Right lobe of liver (tissue), 6 donors: ENCODE data around the gene KCNJ6. TPM values are rescaled to one million over a fixed set of nuclear protein-coding genes. Genes with fewer than 3 reads are reported as not detected.
A peak's percentile ranks its signal among the peaks of the same experiment; 100 is the strongest.

ENCODE experiments used
- ATAC-seq, 4 donors: fragments of 200-7000 bp; cut with Tn5 transposase; one replicate each; pipeline ENCODE4 v1.9.1; 2020; ENCODE audit warnings: mild to moderate bottlenecking in 4 of 4, moderate library complexity in 4 of 4
- DNase-seq, 3 donors: peaks; one replicate each; pipeline ENCODE4 v3.0.0-alpha.2; 2020
- H3K27ac ChIP-seq, 3 donors: fragments of 200-600 bp; one replicate each; pipeline ENCODE4 v1.8.0; 2022
- H3K27me3 ChIP-seq, 2 donors: fragments of 200-600 bp; one replicate each; pipeline ENCODE4 v1.8.0; 2022
- H3K36me3 ChIP-seq, 4 donors: fragments of 200-600 bp; sonication (generic) in 1 of 4; one replicate each; pipeline versions ENCODE4 v1.5.1 to v1.8.0; 2017 to 2022; ENCODE audit warnings: control low read depth in 1 of 4
- H3K4me1 ChIP-seq, 4 donors: fragments of 200-600 bp; sonication (generic) in 1 of 4; one replicate each; pipeline versions ENCODE4 v1.5.1 to v1.8.0; 2017 to 2022; ENCODE audit warnings: control low read depth in 1 of 4
- H3K4me3 ChIP-seq, 3 donors: fragments of 200-600 bp; one replicate each; pipeline ENCODE4 v1.8.0; 2022
- H3K9me3 ChIP-seq, 4 donors: fragments of 200-600 bp; sonication (generic) in 1 of 4; one replicate each; pipeline versions ENCODE4 v1.5.1 to v1.8.0; 2017 to 2022; ENCODE audit warnings: control low read depth in 1 of 4
- CTCF ChIP-seq, 4 donors: fragments of 200-600 bp in 3 of 4; fragments of 450-650 bp in 1 of 4; IDR thresholded peaks; one replicate each; pipeline versions ENCODE4 v1.5.1 to v1.8.0; 2016 to 2022; ENCODE audit warnings: antibody characterized with exemption in 4 of 4, mild to moderate bottlenecking in 2 of 4
- POLR2A ChIP-seq: fragments of 450-650 bp; IDR thresholded peaks from one replicate; pipeline ENCODE4 v1.6.1; 2017; ENCODE audit warnings: antibody characterized with exemption, mild to moderate bottlenecking
- WGBS: methylation state at CpG from one replicate; pipeline ENCODE4 v1.1.6; 2018; ENCODE audit warnings: low coverage, low lambda C conversion rate; ENCODE audit not compliant: insufficient coverage; ENCODE audit errors: missing lambda C conversion rate; 5-methylcytosine and 5-hydroxymethylcytosine counted together
- intact Hi-C, 2 donors: fragments of 100-400 bp; cut with DNase I; formaldehyde crosslinking; loops; one replicate each; pipeline versions ENCODE4 v1.11.2 to v1.14.1; 2022
- total RNA-seq, 6 experiments: library from RNA; depleted of rRNA in 2 of 6; stranded (reverse); fragments of >200 nt in 2 of 6; fragmentation: NEBNext Ultra II Directional in 3 of 6; extraction: Animal tissue kit (Norgen Biotek cat#: 25700) in 3 of 6; gene quantifications; one replicate each; pipeline versions ENCODE4 v1.1.0 to v1.2.4, GENCODE V29; 2016 to 2023
- donor health status: DM: no; HTN: yes; CAD: no.
- donor health status: DM: no; HTN: no; CAD: no.
- donor health status: DM: no; HTN: no; CAD: no.
- donor health status: DM: no; HTN: yes; CAD: no.
- donor health status: DM: no; HTN: yes; CAD: no.

Gene KCNJ6
- total RNA-seq, 6 experiments from 2014 or later = under 0.01 to 0.12 TPM; not detected in 4

- TF ChIP-seq POLR2A (no peak), CTCF (IDR thresholded peaks at IDR 0.05) (no peak)
- WGBS = 79% methylated on average over 9 of the region's 10 CpGs
- intact Hi-C loops = no loop called here
These were observed 41.1 kb downstream of the KCNJ6 start for GRCh38 chr21:37874904-37875780.

GRCh38 chr21:37874481-37874880, 41.8 kb downstream of the KCNJ6 start:
- intact Hi-C loops = no loop called here
- H3K27ac ChIP-seq = no peak overlapping the region
- no peaks in the 10 kb centered on the region for H3K4me1 ChIP-seq
- H3K27me3 ChIP-seq = no peaks in the 10 kb centered on the region
- DNase-seq (no peak), ATAC-seq (no peak)
- H3K4me3 ChIP-seq = no peak overlapping the region
- no peaks in the 10 kb centered on the region for H3K36me3 ChIP-seq
- no peaks in the 10 kb centered on the region for H3K9me3 ChIP-seq
- TF ChIP-seq CTCF (IDR thresholded peaks at IDR 0.05) (no peak), POLR2A (no peak)
- 48% methylated on average over 3 of the region's 3 CpGs for WGBS

More at GRCh38 chr21:37874904-37875780, 41.1 kb downstream of the KCNJ6 start:
- no peaks in the 10 kb centered on the region for H3K4me1 ChIP-seq
- no peak for ATAC-seq
- no peaks in the 10 kb centered on the region for H3K36me3 ChIP-seq
- no peak overlapping the region for H3K27ac ChIP-seq
- H3K27me3 ChIP-seq = no peaks in the 10 kb centered on the region
- DNase-seq = no peak
- H3K9me3 ChIP-seq = no peaks in the 10 kb centered on the region
- H3K4me3 ChIP-seq = no peak overlapping the region

- Histone ChIP-seq H3K9me3 (no peaks in the 10 kb centered on the region), H3K27me3 (no peaks in the 10 kb centered on the region), H3K4me1 (no peaks in the 10 kb centered on the region), H3K36me3 (no peaks in the 10 kb centered on the region), H3K27ac (no peak overlapping the region), H3K4me3 (no peak overlapping the region)
- intact Hi-C loops = no loop called here
- DNase-seq = no peak
- peak in 3 of 4 donors; percentile 43 to 75 (median 58) for ATAC-seq
- 65% methylated on average over 3 of the region's 3 CpGs for whole genome bisulfite sequencing
- TF ChIP-seq POLR2A (no peak), CTCF (IDR thresholded peaks at IDR 0.05) (peak; percentile 6 to 36 (median 14))
These were observed 42.6 kb downstream of the KCNJ6 start for GRCh38 chr21:37873655-37874054.

DNA sequence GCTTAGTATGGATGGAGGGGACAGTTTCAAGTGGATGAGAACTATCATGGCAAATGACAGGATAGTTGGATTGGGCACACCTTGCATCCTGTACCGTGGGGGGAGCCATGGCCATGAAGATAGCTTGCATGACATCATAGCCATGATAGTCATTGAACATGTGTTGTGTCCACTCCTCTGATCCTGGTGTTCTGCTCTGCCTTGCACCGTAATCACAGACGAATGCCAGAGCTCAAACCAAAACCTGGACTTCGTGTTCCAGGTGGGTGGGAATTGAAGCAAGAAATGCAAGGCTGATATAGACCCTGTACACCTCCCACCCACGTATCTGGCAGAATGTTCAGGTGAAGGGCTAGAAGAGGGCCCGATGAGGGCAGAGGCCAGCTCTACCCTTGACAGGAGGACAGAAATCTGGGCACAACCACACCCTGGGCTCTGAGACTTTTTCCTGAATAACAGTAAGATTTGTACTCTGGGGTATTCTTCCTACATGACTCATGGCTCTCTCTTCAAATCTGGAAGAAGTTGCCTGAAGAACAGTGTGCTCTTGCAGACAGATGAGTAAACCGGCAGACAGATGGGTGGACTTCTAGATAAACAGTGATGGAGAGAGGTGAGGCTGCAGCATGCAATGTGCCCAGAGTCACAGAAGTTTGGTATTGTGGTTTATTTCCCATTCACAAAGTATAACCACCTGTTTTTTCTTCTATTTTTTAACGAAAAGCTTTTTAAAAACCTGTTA, 45.0 kb downstream of the KCNJ6 start:
- Histone ChIP-seq H3K36me3 (no peaks in the 10 kb centered on the region), H3K9me3 (no peaks in the 10 kb centered on the region), H3K27ac (no peak overlapping the region), H3K4me3 (no peak overlapping the region), H3K4me1 (no peaks in the 10 kb centered on the region), H3K27me3 (no peaks in the 10 kb centered on the region)
- ATAC-seq = no peak
- intact Hi-C loops = no loop called here
- TF ChIP-seq CTCF (IDR thresholded peaks at IDR 0.05) (no peak), POLR2A (no peak)
- 56% methylated on average over 8 of the region's 8 CpGs for WGBS
- DNase-seq = no peak
